ENCODE results near the gene LRRK1.
A peak's percentile ranks its signal among the peaks of the same experiment; 100 is the strongest.

LRRK1 gene

GRCh38 chr15:101103598-101103997, 184.4 kb downstream of the LRRK1 start:
- Histone ChIP-seq H3K4me2 (no peak overlapping the region), H3K36me3 (no peaks in the 10 kb centered on the region), H3K27me3 (no peaks in the 10 kb centered on the region), H3K27ac (no peak overlapping the region), H3K9ac (no peak overlapping the region), H3K9me3 (peaks cover 23% of the 10 kb centered on the region), H3K4me1 (peaks cover 8% of the 10 kb centered on the region), H4K20me1 (no peaks in the 10 kb centered on the region), H3K4me3 (no peak overlapping the region)
- no peak for TF ChIP-seq Cebpa-rat (IDR thresholded peaks at IDR 0.05)

- H3K27ac ChIP-seq: no peak overlapping the region
- peaks cover 23% of the 10 kb centered on the region for H3K9me3 ChIP-seq
- no peak overlapping the region for H3K4me3 ChIP-seq
- H4K20me1 ChIP-seq: no peaks in the 10 kb centered on the region
- no peak for TF ChIP-seq Cebpa-rat (IDR thresholded peaks at IDR 0.05)
- H3K9ac ChIP-seq: no peak overlapping the region
- H3K27me3 ChIP-seq: no peaks in the 10 kb centered on the region
- peaks cover 8% of the 10 kb centered on the region for H3K4me1 ChIP-seq
- no peaks in the 10 kb centered on the region for H3K36me3 ChIP-seq
- no peak overlapping the region for H3K4me2 ChIP-seq
These were observed 185.0 kb downstream of the LRRK1 start for GRCh38 chr15:101104141-101104540.

GRCh38 chr15:101105059-101105891, 186.1 kb downstream of the LRRK1 start:
- no peak for TF ChIP-seq Cebpa-rat (IDR thresholded peaks at IDR 0.05)
- Histone ChIP-seq H3K4me3 (no peak overlapping the region), H3K27me3 (no peaks in the 10 kb centered on the region), H3K36me3 (no peaks in the 10 kb centered on the region), H3K27ac (no peak overlapping the region), H4K20me1 (no peaks in the 10 kb centered on the region), H3K9me3 (peaks cover 23% of the 10 kb centered on the region), H3K4me2 (no peak overlapping the region; the same call in 1 of the 2 replicates), H3K4me1 (peaks cover 8% of the 10 kb centered on the region), H3K9ac (no peak overlapping the region)

- Histone ChIP-seq H3K27me3 (no peaks in the 10 kb centered on the region), H3K4me3 (no peak overlapping the region), H4K20me1 (no peaks in the 10 kb centered on the region), H3K4me2 (no peak overlapping the region), H3K4me1 (peaks cover 24% of the 10 kb centered on the region), H3K9ac (no peak overlapping the region), H3K9me3 (peaks cover 10% of the 10 kb centered on the region), H3K36me3 (no peaks in the 10 kb centered on the region), H3K27ac (no peak overlapping the region)
- TF ChIP-seq Cebpa-rat (IDR thresholded peaks at IDR 0.05): no peak
These were observed 187.9 kb downstream of the LRRK1 start for GRCh38 chr15:101107101-101107500.

- Histone ChIP-seq H3K4me2 (no peak overlapping the region), H3K27me3 (no peaks in the 10 kb centered on the region), H3K4me1 (peaks cover 31% of the 10 kb centered on the region), H3K9ac (no peak overlapping the region), H3K27ac (no peak overlapping the region), H3K4me3 (no peak overlapping the region), H3K9me3 (peaks cover 5% of the 10 kb centered on the region; the same call in 1 of the 2 replicates), H3K36me3 (no peaks in the 10 kb centered on the region), H4K20me1 (no peaks in the 10 kb centered on the region)
- TF ChIP-seq Cebpa-rat (IDR thresholded peaks at IDR 0.05): no peak
These were observed 188.7 kb downstream of the LRRK1 start for GRCh38 chr15:101107625-101108460.

- Histone ChIP-seq H3K9me3 (peaks cover 3% of the 10 kb centered on the region; the same call in 1 of the 2 replicates), H3K9ac (no peak overlapping the region), H3K4me3 (no peak overlapping the region), H3K36me3 (no peaks in the 10 kb centered on the region), H4K20me1 (no peaks in the 10 kb centered on the region), H3K27me3 (no peaks in the 10 kb centered on the region), H3K27ac (no peak overlapping the region), H3K4me1 (peaks cover 37% of the 10 kb centered on the region), H3K4me2 (no peak overlapping the region)
- TF ChIP-seq Cebpa-rat (IDR thresholded peaks at IDR 0.05): no peak
These were observed 189.3 kb downstream of the LRRK1 start for GRCh38 chr15:101108461-101108775.

GRCh38 chr15:101108791-101109190, 189.6 kb downstream of the LRRK1 start:
- Histone ChIP-seq H4K20me1 (no peaks in the 10 kb centered on the region), H3K4me2 (no peak overlapping the region), H3K9me3 (no peaks in the 10 kb centered on the region), H3K4me3 (no peak overlapping the region), H3K36me3 (no peaks in the 10 kb centered on the region), H3K4me1 (peaks cover 41% of the 10 kb centered on the region), H3K27ac (no peak overlapping the region), H3K9ac (no peak overlapping the region), H3K27me3 (no peaks in the 10 kb centered on the region)
- TF ChIP-seq Cebpa-rat (IDR thresholded peaks at IDR 0.05): no peak

- H4K20me1 ChIP-seq: no peaks in the 10 kb centered on the region
These were observed 191.8 kb downstream of the LRRK1 start for GRCh38 chr15:101110681-101111569.

GRCh38 chr15:101111570-101112262, 192.6 kb downstream of the LRRK1 start:
- H3K27ac ChIP-seq: peak overlapping the region; percentile 52
- no peaks in the 10 kb centered on the region for H4K20me1 ChIP-seq
- peaks cover 62% of the 10 kb centered on the region for H3K4me1 ChIP-seq
- no peak overlapping the region for H3K9ac ChIP-seq
- no peak for TF ChIP-seq Cebpa-rat (IDR thresholded peaks at IDR 0.05)
- no peaks in the 10 kb centered on the region for H3K27me3 ChIP-seq
- no peaks in the 10 kb centered on the region for H3K9me3 ChIP-seq
- no peak overlapping the region for H3K4me3 ChIP-seq
- no peaks in the 10 kb centered on the region for H3K36me3 ChIP-seq
- peak overlapping the region; percentile 57 for H3K4me2 ChIP-seq

More at GRCh38 chr15:101110681-101111569, 191.8 kb downstream of the LRRK1 start:
- H3K27me3 ChIP-seq: no peaks in the 10 kb centered on the region
- H3K4me1 ChIP-seq: peaks cover 54% of the 10 kb centered on the region
- no peaks in the 10 kb centered on the region for H3K9me3 ChIP-seq
- H3K4me2 ChIP-seq: peak overlapping the region; percentile 57
- H3K4me3 ChIP-seq: no peak overlapping the region
- no peak for TF ChIP-seq Cebpa-rat (IDR thresholded peaks at IDR 0.05)
- H3K9ac ChIP-seq: no peak overlapping the region
- H3K36me3 ChIP-seq: no peaks in the 10 kb centered on the region
- peak overlapping the region; percentile 52; the same call in 1 of the 2 replicates for H3K27ac ChIP-seq
